Measurements from ENCODE around the gene ACTRT2. TPM values are rescaled to one million over a fixed set of nuclear protein-coding genes. Genes with fewer than 3 reads are reported as not detected.

ACTRT2 gene
- total and polyA plus RNA-seq, 10 of the 15 experiments (the other 5 are each of a cell fraction or from before 2014, with no cell fraction given) = not detected

- TF ChIP-seq, protein P1, sequence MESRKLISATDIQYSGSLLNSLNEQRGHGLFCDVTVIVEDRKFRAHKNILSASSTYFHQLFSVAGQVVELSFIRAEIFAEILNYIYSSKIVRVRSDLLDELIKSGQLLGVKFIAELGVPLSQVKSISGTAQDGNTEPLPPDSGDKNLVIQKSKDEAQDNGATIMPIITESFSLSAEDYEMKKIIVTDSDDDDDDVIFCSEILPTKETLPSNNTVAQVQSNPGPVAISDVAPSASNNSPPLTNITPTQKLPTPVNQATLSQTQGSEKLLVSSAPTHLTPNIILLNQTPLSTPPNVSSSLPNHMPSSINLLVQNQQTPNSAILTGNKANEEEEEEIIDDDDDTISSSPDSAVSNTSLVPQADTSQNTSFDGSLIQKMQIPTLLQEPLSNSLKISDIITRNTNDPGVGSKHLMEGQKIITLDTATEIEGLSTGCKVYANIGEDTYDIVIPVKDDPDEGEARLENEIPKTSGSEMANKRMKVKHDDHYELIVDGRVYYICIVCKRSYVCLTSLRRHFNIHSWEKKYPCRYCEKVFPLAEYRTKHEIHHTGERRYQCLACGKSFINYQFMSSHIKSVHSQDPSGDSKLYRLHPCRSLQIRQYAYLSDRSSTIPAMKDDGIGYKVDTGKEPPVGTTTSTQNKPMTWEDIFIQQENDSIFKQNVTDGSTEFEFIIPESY (IDR thresholded peaks at IDR 0.05) = no peak
- TF ChIP-seq DPF2 (IDR thresholded peaks at IDR 0.05) = no peak
- TF ChIP-seq IRF5 (IDR thresholded peaks at IDR 0.05; ENCODE audit: borderline replicate concordance) = no peak
- TF ChIP-seq NR2C2 (IDR thresholded peaks at IDR 0.05; ENCODE audit: borderline replicate concordance, control insufficient read depth, insufficient read length, low read depth) = no peak
- no peak for TF ChIP-seq RBBP5 (conservative IDR thresholded peaks at IDR 0.05)
- no peak for TF ChIP-seq ZNF24 (IDR thresholded peaks at IDR 0.05)
- TF ChIP-seq BACH1 (IDR thresholded peaks at IDR 0.05; ENCODE audit: borderline replicate concordance) = no peak
These were observed 43.6 kb downstream of the ACTRT2 start (continued) for GRCh38 chr1:3064901-3065300.

DNA sequence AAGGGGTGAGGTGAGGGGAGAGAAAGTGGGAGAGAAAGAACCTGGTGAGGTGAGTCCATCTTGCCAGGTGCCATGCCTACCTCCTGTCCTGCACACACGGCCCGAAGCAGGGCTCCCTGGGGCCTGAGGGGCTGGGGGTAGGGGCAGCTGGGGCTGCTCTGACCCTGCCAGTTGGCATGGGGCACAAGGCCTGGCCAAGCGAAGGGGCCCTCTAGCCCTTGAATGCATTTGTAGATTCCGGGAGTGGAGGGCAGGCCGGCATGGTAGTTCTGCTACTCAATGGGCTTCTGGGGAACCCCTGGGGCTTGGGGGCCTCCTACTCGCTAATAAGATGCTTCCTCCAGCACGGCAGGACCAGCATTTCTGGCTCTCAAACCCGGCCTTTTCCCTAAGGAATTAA, 44.1 kb downstream of the ACTRT2 start:
- ChIA-PET POLR2A (no interaction called here), CTCF (no interaction called here), SMC1A (ENCODE audit: uncharacterized antibody, unreplicated experiment) (no interaction called here), RAD21 (ENCODE audit: unreplicated experiment) (no interaction called here)
- 32% methylated on average over 8 of the region's 8 CpGs for WGBS (ENCODE audit: insufficient coverage, insufficient replicate concordance, low lambda C conversion rate, missing lambda C conversion rate)
- Histone ChIP-seq H2AFZ (ENCODE audit: control insufficient read depth, low read depth, low read length) (no peak overlapping the region), H3K4me1 (ENCODE audit: control insufficient read depth, insufficient read depth, low read length) (no peaks in the 10 kb centered on the region), H3K79me2 (ENCODE audit: control insufficient read depth, insufficient read depth, low read length) (no peaks in the 10 kb centered on the region), H3K4me2 (ENCODE audit: control insufficient read depth, insufficient read depth) (no peak overlapping the region), H3K27ac (ENCODE audit: control insufficient read depth, insufficient read depth) (no peak overlapping the region), H3K9me3 (replicated peaks; ENCODE audit: control insufficient read depth, insufficient read depth, low read length) (no peaks in the 10 kb centered on the region), H3K36me3 (ENCODE audit: control insufficient read depth in 2 of 2, insufficient read depth in 2 of 2, low read length in 1 of 2) (no peaks in the 10 kb centered on the region), H3K4me3 (no peak overlapping the region), H3K9ac (ENCODE audit: control insufficient read depth, insufficient read depth, low read length) (no peak overlapping the region), H4K20me1 (ENCODE audit: control insufficient read depth, insufficient read depth) (no peaks in the 10 kb centered on the region), H3K27me3 (replicated peaks in 1 of 2; ENCODE audit: control insufficient read depth in 2 of 2, insufficient read depth in 2 of 2, low read length in 1 of 2) (no peaks in the 10 kb centered on the region; a peak in 2 of 4 replicates)
- no peak for FAIRE-seq
- BruUV-seq (replicated peaks) = no TSS peak
- no peak for DNase-seq (ENCODE audit: low read depth, low spot score)
- ATAC-seq = no peak
- intact Hi-C loops (cut with micrococcal nuclease; ENCODE audit: unreplicated experiment) = no loop called here
- no peak for TF ChIP-seq TCF3 (IDR thresholded peaks at IDR 0.05; ENCODE audit: borderline replicate concordance, insufficient read depth, low read depth, low read length)
- TF ChIP-seq KLF5 (IDR thresholded peaks at IDR 0.05; ENCODE audit: partially characterized antibody) = no peak
- TF ChIP-seq ZNF384 (IDR thresholded peaks at IDR 0.05; ENCODE audit: borderline replicate concordance, low read depth, low read length) = no peak
- no peak for TF ChIP-seq SMARCA5 (IDR thresholded peaks at IDR 0.05)
- no peak for TF ChIP-seq ZNF274 (IDR thresholded peaks at IDR 0.05; ENCODE audit: insufficient read depth, insufficient read length)
- no peak for TF ChIP-seq PAX8 (IDR thresholded peaks at IDR 0.05)
- TF ChIP-seq WRNIP1 (IDR thresholded peaks at IDR 0.05; ENCODE audit: borderline replicate concordance, low read depth, low read length) = no peak
- TF ChIP-seq EGR1 (IDR thresholded peaks at IDR 0.05; ENCODE audit: borderline replicate concordance in 1 of 2, low read depth in 2 of 2, low read length in 2 of 2) = no peak
- TF ChIP-seq EED (IDR thresholded peaks at IDR 0.05; ENCODE audit: low read depth) = no peak
- in situ Hi-C loops (cut with MboI) = no loop called here

Data from GM12878 (cell line).